Dedifferentiated amniotic fluid mesenchymal stem cell (primary cell): ENCODE data around the gene AKR7A3.
A peak's percentile ranks its signal among the peaks of the same experiment; 100 is the strongest.
"Not testable (repeated sequence)": the region's sequence is repeated elsewhere in the genome, so short reads cannot be mapped to it uniquely, and the experiment has no call there.

Experiments used
- DNase-seq: peaks from one replicate; pipeline ENCODE4 v3.0.0-alpha.2; 2016; ENCODE audit errors: extremely low spot score

AKR7A3 gene

GRCh38 chr1:19319196-19319595 lies 30.6 kb upstream of the AKR7A3 start:
- DNase-seq: no peak

- DNase-seq: no peak
Measured at GRCh38 chr1:19317126-19317910, 28.7 kb upstream of the AKR7A3 start.

- no peak for DNase-seq
Measured at GRCh38 chr1:19315378-19316198, 27.0 kb upstream of the AKR7A3 start.

GRCh38 chr1:19313961-19314882 lies 25.7 kb upstream of the AKR7A3 start:
- DNase-seq: no peak

GRCh38 chr1:19313636-19313959 lies 25.0 kb upstream of the AKR7A3 start:
- DNase-seq: no peak

GRCh38 chr1:19312782-19313635 lies 24.4 kb upstream of the AKR7A3 start:
- DNase-seq: no peak

- peak; percentile 87 for DNase-seq
Measured at GRCh38 chr1:19311931-19312781, 23.6 kb upstream of the AKR7A3 start, which contains the start of the genes AKR7A2 and SLC66A1. AKR7A2 (minus strand) TSS chr1:19312144; CDS start chr1:19312124, 20 bp downstream. SLC66A1 (plus strand) TSS chr1:19312326; CDS start chr1:19317678, 5,352 bp downstream.

- no peak for DNase-seq
Measured at GRCh38 chr1:19311503-19311930, 22.9 kb upstream of the AKR7A3 start.

- no peak for DNase-seq
Measured at GRCh38 chr1:19310720-19311502, 22.3 kb upstream of the AKR7A3 start.

- DNase-seq: no peak
Measured at GRCh38 chr1:19310061-19310460, 21.5 kb upstream of the AKR7A3 start.

GRCh38 chr1:19309123-19309813 lies 20.7 kb upstream of the AKR7A3 start:
- DNase-seq: peak; percentile 47

GRCh38 chr1:19308509-19308907 lies 19.9 kb upstream of the AKR7A3 start:
- no peak for DNase-seq

GRCh38 chr1:19307794-19308508 lies 19.4 kb upstream of the AKR7A3 start:
- DNase-seq: no peak

- no peak for DNase-seq
Measured at GRCh38 chr1:19306941-19307340, 18.4 kb upstream of the AKR7A3 start.

GRCh38 chr1:19305880-19306279 lies 17.3 kb upstream of the AKR7A3 start:
- DNase-seq: no peak

GRCh38 chr1:19304081-19304480 lies 15.5 kb upstream of the AKR7A3 start:
- DNase-seq: not testable (repeated sequence)

GRCh38 chr1:19300211-19300610 lies 11.6 kb upstream of the AKR7A3 start:
- DNase-seq: no peak

- no peak for DNase-seq
Measured at GRCh38 chr1:19294638-19295037, 6.1 kb upstream of the AKR7A3 start.
